Suppressor macrophage (primary cell): ENCODE measurements around the gene CYP2D6.

Experiments
- DNase-seq, 4 experiments: peaks; one replicate each; pipeline ENCODE4 v3.0.0-alpha.2; 2020 to 2022

Gene CYP2D6

DNA sequence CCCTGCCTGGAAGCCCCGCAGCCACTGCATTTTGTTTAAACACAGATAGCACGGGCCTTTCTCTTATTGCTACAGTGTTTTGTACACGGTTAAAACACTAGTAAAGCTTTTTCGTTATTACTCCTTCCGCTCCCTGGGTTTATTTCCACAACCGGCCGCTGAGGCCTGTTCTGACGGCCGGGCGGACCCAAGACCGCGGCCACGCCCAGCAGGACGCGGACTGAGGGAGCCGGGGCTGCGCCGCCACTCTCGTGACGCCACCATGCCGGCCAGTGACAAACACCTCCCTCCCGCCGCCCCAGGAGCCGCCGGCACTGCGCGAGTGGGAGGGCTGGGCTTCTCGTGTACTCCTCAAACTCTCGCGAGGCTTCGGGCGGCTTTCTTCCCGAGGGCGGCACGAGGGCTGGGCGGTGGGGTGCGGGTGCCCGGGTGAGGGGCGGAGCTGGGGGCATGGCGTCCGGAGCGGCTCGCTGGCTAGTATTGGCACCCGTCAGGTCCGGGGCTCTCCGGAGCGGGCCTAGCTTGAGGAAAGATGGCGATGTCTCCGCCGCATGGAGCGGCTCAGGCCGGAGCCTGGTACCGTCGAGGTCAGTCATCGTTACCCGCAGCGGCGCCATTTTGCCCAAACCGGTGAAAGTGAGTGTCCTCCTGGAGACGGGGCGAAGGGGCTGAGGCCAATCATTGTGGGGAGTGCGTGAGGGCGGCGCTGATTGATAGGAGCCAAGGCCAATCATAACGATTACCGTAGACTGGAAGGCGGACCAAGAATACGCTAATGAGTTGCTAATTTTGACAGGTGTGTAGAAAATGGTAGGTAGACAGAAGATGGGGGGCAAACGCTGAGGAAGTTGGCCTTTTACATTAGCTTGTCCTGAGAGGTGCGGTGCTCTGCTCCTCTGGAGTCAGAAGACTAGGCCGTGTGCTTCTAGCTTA, 51.0 kb downstream of the CYP2D6 start, which contains the start of gene SMDT1:
TSS of gene SMDT1 (plus strand) at position 382 of the 933 bp plus-strand sequence. CDS start at position 451, 69 bp downstream.
- peak; percentile 100 for DNase-seq

DNA sequence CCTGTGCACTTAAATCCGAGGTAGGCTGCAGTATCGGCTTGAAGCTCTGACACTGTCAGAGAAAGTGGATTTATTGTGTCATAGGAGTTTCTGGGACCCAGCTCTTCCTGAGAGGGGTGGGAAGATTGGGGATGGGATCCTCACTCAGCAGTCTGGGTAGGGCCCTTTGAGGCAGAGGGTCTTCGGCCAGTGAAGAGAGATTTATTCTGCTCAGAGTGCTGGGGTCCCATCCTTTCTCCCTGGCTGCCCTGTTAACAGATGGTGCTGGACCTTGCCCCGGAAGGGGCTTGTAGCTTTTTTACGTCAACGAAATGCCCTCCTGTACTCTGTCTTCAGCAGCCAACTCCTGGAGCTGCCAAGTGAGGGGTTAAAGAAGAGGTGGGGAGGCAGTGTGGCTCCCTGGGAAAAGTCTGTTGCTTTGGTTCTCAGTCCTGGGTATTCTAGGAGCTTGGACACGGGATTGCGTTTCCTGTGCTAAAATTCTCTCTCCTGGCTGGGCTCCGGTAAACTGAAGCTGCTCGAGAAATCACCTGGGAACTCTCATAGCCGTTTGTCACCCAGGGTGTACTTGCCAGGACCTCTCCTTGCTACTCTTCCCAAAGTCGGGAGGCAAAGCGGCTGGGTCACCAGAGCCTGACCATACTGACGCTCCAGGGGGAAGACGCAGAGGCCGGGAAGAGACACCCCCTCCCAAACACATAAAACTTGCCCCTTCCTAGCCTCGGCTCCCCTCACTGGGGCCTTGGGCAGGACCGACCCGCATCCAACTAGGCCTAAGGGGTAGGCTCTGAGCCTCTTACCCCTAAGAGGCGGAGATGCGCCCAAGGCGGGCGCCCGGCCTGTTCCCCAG, 51.9 kb downstream of the CYP2D6 start:
- DNase-seq, result no peak

DNA sequence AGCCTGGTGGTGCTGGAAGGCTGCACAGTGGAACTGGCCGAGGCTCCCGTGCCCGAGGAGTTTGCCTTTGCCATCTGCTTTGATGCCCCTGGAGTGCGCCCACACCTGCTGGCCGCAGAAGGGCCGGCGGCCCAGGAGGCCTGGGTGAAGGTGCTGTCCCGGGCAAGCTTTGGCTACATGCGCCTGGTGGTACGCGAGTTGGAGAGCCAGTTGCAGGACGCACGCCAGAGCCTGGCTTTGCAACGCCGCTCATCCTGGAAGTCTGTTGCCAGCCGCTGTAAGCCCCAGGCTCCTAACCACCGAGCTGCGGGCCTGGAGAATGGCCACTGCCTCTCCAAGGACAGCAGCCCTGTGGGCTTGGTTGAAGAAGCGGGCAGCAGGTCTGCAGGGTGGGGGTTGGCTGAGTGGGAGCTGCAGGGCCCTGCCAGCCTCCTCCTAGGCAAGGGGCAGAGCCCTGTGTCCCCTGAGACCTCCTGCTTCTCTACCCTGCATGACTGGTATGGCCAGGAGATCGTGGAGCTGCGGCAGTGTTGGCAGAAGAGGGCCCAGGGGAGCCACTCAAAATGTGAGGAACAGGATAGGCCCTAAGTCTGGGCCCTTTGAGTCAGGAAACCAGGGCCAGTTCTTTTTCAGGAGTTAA, 53.0 kb downstream of the CYP2D6 start:
- DNase-seq, result no peak

DNA sequence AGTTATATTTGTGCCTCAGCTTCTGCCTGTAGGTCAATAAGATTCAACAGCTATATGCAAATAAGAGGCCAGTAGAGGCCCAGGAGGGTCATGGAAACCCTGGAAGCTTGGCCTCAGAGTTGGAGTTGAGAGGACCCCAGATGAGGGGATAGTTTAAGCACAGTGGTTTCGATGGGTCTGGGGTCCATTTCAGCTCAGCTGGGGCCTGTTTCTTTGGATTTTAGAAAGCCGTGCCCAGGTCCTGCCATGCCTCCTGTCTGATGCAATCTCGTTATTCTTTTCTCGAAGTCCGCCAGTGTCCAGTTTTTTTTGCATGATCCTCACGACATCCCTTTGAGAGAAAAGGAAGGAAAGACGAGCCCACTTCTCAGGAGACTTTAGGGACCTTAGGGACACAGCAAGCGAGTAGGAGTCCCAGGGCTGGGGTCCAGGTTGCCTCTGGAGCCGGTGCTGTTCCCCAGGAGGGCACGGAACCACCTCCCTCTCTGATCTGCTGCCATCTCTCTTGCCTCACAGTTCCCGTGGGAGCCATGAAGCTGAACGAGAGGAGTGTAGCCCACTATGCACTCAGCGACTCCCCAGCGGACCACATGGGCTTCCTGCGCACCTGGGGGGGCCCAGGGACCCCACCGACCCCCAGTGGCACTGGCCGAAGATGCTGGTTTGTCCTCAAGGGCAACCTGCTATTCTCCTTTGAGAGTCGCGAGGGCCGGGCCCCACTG, 53.7 kb downstream of the CYP2D6 start:
- DNase-seq, result no peak
